Peyer's patch (tissue), 4 donors: ENCODE results near the gene TPM1. TPM values are rescaled to one million over a fixed set of nuclear protein-coding genes. Genes with fewer than 3 reads are reported as not detected.

Experiments
- DNase-seq, 3 donors: peaks; one replicate each; pipeline ENCODE4 v3.0.0-alpha.2; 2017 to 2019
- H3K27ac ChIP-seq, 4 donors: fragments of 200-600 bp; sonication (generic); one replicate each; pipeline ENCODE4 v1.5.1; 2016 to 2019
- H3K27me3 ChIP-seq, 2 donors: fragments of 200-600 bp; sonication (generic); one replicate each; pipeline ENCODE4 v1.5.1; 2019
- H3K36me3 ChIP-seq, 3 donors: fragments of 200-600 bp; sonication (generic); one replicate each; pipeline ENCODE4 v1.5.1; 2016 to 2019
- H3K4me1 ChIP-seq, 4 donors: fragments of 200-600 bp; sonication (generic); one replicate each; pipeline ENCODE4 v1.5.1; 2016 to 2019
- H3K4me3 ChIP-seq, 4 donors: fragments of 200-600 bp; sonication (generic); 1 replicate in 3 of 4; 2 replicates in 1 of 4; pipeline ENCODE4 v1.5.1; 2016 to 2019; ENCODE audit warnings: mild to moderate bottlenecking in 1 of 4
- H3K9me3 ChIP-seq, 4 donors: fragments of 200-600 bp; sonication (generic); one replicate each; pipeline ENCODE4 v1.5.1; 2016 to 2019; ENCODE audit warnings: mild to moderate bottlenecking in 1 of 4
- POLR2A ChIP-seq, 2 donors: fragments of 450-650 bp; IDR thresholded peaks; one replicate each; pipeline ENCODE4 v1.5.1; 2017; ENCODE audit warnings: antibody characterized with exemption in 2 of 2, mild to moderate bottlenecking in 2 of 2, moderate library complexity in 2 of 2
- total RNA-seq, 4 donors: library from RNA; depleted of rRNA; stranded (reverse); fragments of >200 nt; gene quantifications; one replicate each; pipeline ENCODE4 v1.1.0, GENCODE V29; 2016
- TF ChIP-seq, protein P1 (sequence below), 6 experiments: fragments of 450-650 bp in 4 of 6; fragments of 200-600 bp in 2 of 6; sonication (generic) in 1 of 6; IDR thresholded peaks; one replicate each; pipeline ENCODE4 v1.5.1; 2017 to 2019; ENCODE audit warnings: antibody characterized with exemption in 6 of 6, mild to moderate bottlenecking in 3 of 6, moderate library complexity in 1 of 6

The TPM1 gene
- total RNA-seq, 4 donors from 2014 or later = 555 to 997 (median 617) TPM

DNA sequence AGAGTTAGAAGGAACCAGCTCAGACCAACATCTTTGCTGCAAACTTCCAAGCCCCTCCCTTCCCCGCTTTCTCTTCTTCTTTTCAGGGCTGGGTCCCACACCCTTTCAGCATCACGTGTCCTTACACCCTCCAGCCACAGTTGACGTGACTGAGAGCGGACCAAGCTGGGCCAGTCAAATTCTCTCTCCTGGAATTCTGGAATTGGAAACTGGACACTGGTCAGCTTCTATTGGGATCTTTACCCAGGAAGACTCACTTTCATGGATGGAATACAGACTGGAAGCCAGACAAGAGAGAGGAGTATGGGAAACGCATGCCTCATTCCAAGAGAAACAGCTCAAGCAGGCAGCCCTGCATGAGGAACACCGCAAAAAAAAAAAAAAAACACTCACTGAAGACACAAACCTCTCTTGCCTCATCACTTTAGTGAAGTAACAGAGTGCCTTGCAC is 12.4 kb upstream of the TPM1 start:
- Histone ChIP-seq H3K27ac (no peak overlapping the region), H3K4me3 (no peak overlapping the region), H3K4me1 (peaks cover 0 to 6% (median 0%) of the 10 kb centered on the region in 4 donors), H3K36me3 (no peaks in the 10 kb centered on the region), H3K9me3 (no peaks in the 10 kb centered on the region), H3K27me3 (no peaks in the 10 kb centered on the region)
- TF ChIP-seq, protein P1, sequence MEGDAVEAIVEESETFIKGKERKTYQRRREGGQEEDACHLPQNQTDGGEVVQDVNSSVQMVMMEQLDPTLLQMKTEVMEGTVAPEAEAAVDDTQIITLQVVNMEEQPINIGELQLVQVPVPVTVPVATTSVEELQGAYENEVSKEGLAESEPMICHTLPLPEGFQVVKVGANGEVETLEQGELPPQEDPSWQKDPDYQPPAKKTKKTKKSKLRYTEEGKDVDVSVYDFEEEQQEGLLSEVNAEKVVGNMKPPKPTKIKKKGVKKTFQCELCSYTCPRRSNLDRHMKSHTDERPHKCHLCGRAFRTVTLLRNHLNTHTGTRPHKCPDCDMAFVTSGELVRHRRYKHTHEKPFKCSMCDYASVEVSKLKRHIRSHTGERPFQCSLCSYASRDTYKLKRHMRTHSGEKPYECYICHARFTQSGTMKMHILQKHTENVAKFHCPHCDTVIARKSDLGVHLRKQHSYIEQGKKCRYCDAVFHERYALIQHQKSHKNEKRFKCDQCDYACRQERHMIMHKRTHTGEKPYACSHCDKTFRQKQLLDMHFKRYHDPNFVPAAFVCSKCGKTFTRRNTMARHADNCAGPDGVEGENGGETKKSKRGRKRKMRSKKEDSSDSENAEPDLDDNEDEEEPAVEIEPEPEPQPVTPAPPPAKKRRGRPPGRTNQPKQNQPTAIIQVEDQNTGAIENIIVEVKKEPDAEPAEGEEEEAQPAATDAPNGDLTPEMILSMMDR (IDR thresholded peaks at IDR 0.05) = no peak
- TF ChIP-seq POLR2A (IDR thresholded peaks at IDR 0.05) = no peak
- no peak for DNase-seq

DNA sequence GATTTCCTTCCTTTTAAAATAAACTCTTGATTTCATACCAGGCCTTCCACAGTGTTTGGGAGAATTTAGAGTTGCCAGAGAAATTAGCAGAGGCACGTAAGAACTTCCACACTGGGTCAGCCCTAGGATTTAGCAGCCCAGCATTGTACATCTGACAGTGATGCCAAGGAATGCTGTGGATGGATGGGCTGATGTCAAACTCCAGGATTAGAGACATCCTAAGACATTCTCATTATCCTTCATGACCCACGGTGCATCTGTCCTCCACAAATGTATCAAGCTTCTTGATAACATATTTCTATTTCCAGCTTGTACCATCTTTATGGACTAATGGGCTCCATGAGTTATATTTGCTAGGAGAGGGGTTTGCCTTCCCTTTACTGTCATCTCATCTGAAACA is 8.0 kb upstream of the TPM1 start:
- TF ChIP-seq POLR2A (IDR thresholded peaks at IDR 0.05) = no peak
- TF ChIP-seq, protein P1 (IDR thresholded peaks at IDR 0.05) = no peak
- no peaks in the 10 kb centered on the region for H3K9me3 ChIP-seq
- no peaks in the 10 kb centered on the region for H3K36me3 ChIP-seq
- H3K27me3 ChIP-seq = no peaks in the 10 kb centered on the region
- no peak overlapping the region for H3K4me3 ChIP-seq
- peaks cover 0 to 4% (median 0%) of the 10 kb centered on the region in 4 donors for H3K4me1 ChIP-seq
- DNase-seq = no peak
- no peak overlapping the region for H3K27ac ChIP-seq

DNA sequence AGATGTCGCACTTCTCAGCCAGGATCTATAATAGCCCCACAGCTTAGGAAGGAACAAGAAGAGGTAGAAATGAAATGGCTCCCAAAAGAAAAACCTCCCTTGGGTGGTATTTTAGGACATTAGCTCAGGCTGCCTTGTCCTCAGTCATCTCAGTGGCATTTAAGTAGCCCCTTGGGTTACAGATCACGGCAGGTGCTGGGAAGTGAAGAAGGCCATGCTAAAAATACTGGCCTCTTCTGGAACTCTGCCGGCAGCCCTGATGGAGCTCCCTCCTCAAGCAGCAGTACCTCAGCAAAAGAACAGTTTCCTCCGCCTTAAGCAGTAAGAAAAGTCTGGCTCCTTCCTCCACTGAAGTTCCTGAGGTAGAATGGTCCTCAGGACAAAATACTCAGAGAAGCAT is 7.3 kb upstream of the TPM1 start:
- H3K4me1 ChIP-seq = no peaks in the 10 kb centered on the region
- no peaks in the 10 kb centered on the region for H3K36me3 ChIP-seq
- no peaks in the 10 kb centered on the region for H3K27me3 ChIP-seq
- no peak for DNase-seq
- TF ChIP-seq POLR2A (IDR thresholded peaks at IDR 0.05) = no peak
- TF ChIP-seq, protein P1 (IDR thresholded peaks at IDR 0.05) = no peak
- no peaks in the 10 kb centered on the region for H3K9me3 ChIP-seq
- H3K27ac ChIP-seq = no peak overlapping the region
- H3K4me3 ChIP-seq = no peak overlapping the region

DNA sequence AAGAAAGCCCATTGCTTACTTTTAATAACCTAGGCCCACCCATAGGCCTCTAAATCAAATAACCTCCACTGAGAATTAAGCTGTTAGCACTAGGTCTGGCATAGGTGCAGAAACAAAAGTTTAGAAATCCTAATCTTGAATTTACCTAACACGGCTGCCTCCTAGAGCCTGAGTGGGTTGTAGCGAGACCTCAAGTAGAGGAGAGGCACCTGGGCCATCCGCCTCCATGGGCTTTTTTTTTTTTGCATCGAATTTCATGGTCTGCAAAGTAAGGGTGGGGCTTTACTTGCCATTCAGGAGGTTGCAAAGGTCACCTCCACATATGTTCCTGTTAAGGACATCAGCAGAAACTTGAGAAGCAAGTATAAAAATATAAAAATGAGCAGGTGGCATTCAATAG is 6.6 kb upstream of the TPM1 start:
- no peaks in the 10 kb centered on the region for H3K27me3 ChIP-seq
- no peaks in the 10 kb centered on the region for H3K36me3 ChIP-seq
- TF ChIP-seq POLR2A (IDR thresholded peaks at IDR 0.05) = no peak
- TF ChIP-seq, protein P1 (IDR thresholded peaks at IDR 0.05) = no peak
- no peak for DNase-seq
- H3K4me1 ChIP-seq = no peaks in the 10 kb centered on the region
- no peak overlapping the region for H3K4me3 ChIP-seq
- no peak overlapping the region for H3K27ac ChIP-seq
- H3K9me3 ChIP-seq = no peaks in the 10 kb centered on the region

DNA sequence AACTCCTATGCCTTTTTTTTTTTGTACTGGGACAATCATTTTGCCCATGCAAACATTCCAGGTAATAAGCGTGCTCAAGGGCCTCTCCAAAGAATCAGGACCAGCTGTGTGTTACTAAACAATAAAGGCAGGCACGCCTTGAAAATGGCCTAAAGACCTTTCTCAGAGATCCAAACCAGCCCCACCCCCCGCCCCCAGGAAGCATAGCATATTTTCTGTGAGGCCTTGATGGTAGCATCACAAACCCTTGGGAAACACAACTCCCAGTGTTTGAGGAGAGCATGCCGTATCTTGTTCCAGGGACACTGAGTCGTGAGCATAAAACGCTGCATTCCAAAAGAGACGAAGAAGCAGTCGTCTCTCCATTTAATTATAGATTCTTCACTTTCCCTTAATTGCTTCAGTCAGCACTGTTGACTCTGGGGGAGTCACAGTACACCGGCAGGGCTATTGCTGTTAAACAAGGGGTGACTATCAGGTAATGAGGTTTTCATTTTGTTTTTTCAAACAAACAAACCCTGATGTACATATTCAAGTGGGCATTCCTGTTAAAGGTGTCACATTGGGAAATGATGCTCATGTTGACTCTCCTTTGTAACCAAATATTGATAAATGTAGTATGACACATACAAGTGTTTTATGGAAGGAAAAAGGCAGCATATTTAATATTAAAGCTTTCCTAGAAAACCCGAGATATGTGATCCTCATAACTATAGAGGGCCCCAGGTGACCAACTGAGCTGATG is 4.4 kb upstream of the TPM1 start:
- Histone ChIP-seq H3K36me3 (no peaks in the 10 kb centered on the region), H3K27ac (no peak overlapping the region), H3K4me1 (peaks cover 0 to 12% (median 0%) of the 10 kb centered on the region in 4 donors), H3K4me3 (no peak overlapping the region), H3K9me3 (no peaks in the 10 kb centered on the region), H3K27me3 (no peaks in the 10 kb centered on the region)
- DNase-seq = no peak
- TF ChIP-seq, protein P1 (IDR thresholded peaks at IDR 0.05) = no peak
- TF ChIP-seq POLR2A (IDR thresholded peaks at IDR 0.05) = no peak
